GM19372 (cell line): ENCODE measurements around the gene FNBP1.
"Not testable (repeated sequence)": the region's sequence is repeated elsewhere in the genome, so short reads cannot be mapped to it uniquely, and the experiment has no call there.

Experiments
- ATAC-seq: cut with Tn5 transposase; IDR thresholded peaks from one replicate; pipeline ENCODE4 v1.9.1; 2021; ENCODE audit warnings: mild to moderate bottlenecking, low read depth, moderate library complexity; ENCODE audit not compliant: unreplicated experiment

The FNBP1 gene

DNA sequence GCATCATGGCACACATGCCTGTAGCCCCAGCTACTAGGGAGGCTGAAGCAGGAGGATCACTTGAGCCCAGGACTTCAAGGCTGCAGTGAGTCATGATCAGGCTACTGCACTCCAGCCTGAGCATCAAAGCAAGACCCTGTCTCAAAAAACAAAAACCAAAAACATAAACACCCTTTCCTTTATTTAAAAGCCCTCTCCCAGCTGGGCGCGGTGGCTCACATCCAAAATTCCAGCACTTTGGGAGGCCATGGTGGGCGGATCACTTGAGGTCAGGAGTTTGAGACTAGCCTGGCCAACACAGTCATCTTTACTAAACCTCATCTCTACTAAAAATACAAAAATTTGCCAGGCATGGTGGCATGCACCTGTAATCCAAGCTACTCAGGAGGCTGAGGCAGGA, 45.3 kb downstream of the FNBP1 start:
- not testable (repeated sequence) for ATAC-seq

DNA sequence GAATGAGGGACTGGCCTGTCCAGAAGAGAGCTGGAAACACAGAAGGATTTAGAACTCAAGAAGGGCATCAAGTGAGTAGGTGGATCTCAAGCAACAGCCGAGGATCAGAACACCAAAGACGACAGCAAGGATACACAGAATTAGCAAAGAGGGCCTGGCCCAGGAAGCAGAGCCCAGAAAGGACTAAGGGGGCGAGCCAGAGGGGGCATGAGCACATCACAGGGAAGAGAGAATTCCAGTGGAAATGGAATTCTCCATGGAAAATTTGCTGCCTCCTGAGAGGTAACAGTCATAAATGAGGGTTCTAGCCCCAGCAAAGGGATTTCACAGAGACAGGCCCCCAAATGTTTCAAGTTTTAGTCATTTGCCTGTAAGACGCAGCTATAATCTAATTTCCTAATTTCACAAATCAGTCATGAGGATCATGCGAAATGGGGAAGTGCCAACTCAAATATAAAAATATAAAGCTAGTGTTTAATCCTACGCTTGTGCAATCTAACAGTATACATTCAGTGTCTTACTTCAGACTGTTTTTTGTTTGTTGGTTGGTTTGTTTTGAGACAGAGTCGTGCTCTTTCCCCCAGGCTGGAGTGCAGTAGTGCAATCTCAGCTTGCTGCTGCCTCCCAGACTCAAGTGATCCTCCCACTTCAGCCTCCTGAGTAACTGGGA, 46.7 kb downstream of the FNBP1 start:
- ATAC-seq, result no peak

DNA sequence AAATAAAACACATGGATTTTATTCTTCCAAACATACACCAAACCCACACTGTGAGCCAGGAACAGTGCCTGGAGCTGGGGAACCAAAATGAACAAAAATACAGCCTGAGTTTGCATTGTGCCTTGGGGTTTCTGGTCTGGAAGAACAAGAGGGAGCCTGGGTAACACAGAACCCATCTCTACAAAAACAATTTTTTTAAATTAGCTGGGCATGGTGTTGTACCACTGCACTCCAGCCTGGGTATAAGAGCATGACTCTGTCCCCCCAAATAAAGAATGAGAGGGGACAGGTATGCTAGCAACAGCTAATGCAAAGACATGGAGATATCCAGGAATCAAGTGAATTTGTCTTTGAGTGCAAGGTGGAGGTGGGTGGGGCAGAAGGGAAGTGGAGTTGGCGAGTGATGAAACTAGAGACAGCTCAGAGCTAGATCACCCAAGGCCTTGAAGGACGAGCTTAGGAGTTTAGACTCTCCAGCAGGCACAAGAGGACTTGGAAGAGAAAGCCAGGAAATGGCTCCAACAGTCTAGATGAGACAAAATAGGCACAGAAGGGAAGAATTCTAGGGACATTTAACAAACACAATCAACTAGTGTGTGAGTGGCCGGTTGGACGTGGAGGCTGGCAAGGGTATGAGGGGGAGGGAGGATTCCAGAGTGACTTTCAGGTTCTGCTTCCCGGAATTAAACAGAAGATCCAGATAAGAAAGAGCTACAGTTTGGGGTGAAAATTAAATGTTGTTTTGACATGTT, 47.4 kb downstream of the FNBP1 start:
- no peak for ATAC-seq

- no peak for ATAC-seq
Observed at GRCh38 chr9:129994882-129995281, 48.1 kb downstream of the FNBP1 start.

GRCh38 chr9:129991139-129991538, 51.9 kb downstream of the FNBP1 start:
- ATAC-seq, result not testable (repeated sequence)

GRCh38 chr9:129990269-129991010, 52.5 kb downstream of the FNBP1 start:
- ATAC-seq, result no peak

DNA sequence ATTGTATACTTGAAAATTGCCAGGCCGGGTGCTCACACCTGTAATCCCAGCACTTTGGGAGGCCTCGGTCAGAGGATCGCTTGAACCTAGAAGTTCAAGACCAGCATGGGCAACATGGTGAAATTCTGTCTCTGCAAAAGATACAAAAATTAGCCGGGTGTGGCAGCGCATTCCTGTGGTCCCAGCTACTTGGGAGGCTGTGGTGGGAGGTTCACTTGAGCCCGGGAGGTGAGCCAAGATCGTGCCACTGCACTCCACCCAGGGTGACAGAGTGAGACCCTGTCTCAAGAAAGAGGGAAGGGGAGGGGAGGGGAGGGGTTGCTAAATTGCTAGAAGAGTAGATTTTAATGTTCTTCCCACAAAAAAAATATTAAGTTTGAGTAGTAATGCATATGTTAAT, 53.2 kb downstream of the FNBP1 start:
- ATAC-seq, result no peak

GRCh38 chr9:129989362-129989708, 53.7 kb downstream of the FNBP1 start:
- no peak for ATAC-seq

DNA sequence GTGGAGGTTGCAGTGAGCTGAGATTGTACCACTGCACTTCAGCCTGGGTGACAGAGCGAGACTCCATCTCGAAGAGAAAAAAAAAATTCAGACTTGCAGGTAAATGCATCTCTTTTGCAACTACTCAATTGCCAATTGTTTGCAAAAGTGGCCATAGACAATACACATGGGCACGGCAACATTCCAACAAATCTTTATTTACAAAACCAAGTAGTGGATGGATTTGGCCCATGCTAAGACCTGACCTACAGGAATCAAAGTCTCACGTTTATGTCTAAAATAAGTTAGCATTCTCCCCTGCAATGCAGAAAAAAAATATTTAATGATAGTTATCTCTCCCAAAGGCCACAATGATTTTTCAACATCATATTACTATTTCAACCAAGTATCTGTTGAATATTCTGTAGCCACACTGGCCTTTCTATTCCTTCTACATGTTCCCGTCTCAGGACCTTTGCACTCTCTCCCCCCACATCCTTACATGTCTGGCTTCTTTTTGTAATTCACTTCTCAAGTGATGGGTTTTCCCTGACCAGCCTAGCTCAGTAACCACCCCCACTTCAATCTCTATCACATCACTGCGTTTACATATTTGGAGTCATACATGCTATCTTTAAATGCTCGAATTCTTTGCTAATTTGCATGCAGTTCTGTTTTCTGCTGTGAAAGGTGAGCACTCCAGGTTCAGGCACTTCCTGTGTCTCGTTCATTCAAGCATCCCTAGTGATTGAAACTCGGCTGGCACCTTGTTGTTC, 54.2 kb downstream of the FNBP1 start:
- peak; percentile 52 for ATAC-seq

GRCh38 chr9:129987941-129988340, 55.0 kb downstream of the FNBP1 start:
- no peak for ATAC-seq

DNA sequence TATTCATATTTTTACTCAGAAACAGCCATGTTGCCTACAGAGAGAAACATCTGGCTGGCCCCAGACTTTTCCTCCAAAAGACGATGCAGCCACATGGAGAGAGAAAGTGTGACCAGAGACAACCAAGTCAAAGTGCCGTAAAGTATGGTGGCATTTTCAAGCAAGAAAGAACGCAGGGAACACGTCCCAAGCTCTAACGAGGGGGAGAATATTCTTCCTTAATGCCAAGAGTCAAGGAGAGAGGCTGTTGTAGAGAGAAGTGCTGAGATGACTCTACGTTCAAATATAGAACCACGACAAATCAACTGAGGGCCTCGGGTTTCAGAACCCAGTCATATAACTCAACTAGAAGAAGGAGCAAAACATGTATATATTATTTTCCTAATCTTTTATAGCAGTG, 55.9 kb downstream of the FNBP1 start:
- ATAC-seq, result no peak

- ATAC-seq, result not testable (repeated sequence)
Observed at GRCh38 chr9:129984589-129984988, 58.4 kb downstream of the FNBP1 start.

- no peak for ATAC-seq
Observed at GRCh38 chr9:129983891-129984290, 59.1 kb downstream of the FNBP1 start.

DNA sequence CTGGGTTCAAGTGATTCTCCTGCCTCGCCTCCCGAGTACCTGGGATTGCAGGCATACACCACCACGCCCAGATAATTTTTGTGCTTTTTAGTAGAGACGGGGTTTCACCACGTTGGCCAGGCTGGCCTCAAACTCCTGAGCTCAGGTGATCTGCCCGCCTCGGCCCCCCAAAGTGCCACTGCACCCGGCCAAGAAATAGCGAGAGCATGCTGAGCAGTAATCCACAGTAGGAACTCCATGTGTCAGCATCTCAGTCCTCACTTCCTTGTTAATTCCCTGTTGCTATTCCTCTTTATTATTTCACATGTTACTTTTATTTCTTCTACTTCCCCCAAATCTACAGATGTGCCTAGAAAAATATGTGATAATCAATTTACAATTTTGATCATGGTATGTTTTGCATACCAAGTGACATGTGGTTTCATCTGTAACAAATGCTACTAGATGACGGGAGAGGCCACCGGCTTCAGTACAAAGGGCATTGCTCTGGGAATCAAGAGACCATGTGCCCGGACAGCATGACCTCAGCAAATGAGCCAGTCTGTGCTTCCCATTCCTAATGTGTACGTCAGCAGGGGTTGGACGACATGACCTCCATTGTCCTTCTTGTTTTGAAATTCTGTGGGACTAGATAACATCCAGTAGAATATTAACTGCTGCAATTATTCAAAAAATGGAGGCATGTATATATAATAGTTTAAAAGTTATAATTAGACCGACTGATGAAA, 61.6 kb downstream of the FNBP1 start:
- ATAC-seq, result no peak

GRCh38 chr9:129980224-129980623, 62.8 kb downstream of the FNBP1 start:
- ATAC-seq, result not testable (repeated sequence)

DNA sequence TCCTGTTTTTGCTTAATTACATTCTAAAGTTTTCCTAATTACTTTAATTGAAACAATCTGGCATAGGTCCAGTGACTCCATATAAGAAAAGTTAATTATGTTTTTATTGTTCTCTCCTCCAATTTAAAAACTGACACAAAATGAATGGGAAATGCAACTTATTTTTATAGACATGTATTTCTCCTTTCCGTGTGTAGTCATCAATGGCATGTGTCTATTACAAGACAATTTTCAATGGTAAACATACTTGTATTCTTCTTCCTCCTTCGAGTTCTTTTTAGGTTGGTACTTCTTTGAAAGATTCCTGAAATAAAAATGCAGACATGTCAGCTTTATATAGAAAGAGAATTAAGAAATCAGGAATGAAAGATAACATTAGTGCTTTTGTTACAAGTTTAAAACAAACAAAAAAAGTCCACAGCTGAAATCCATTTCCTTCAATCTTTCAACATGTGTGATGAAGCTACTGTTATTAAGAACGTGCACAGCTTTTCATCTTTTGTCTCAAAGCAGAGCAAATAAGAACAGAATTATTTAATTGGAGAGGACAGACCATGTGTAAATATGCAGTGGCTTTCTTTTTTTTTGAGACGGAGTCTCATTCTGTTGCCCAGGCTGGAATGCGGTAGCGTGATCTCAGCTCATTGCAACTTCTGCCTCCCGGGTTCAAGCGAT, 63.8 kb downstream of the FNBP1 start:
- no peak for ATAC-seq

- no peak for ATAC-seq
Observed at GRCh38 chr9:129972816-129973215, 70.2 kb downstream of the FNBP1 start.

- no peak for ATAC-seq
Observed at GRCh38 chr9:129968690-129969485, 74.1 kb downstream of the FNBP1 start.
